Stimulated activated naive CD4-positive, alpha-beta T cell (primary cell): ENCODE data around the gene SPRR2G.
"Not testable (repeated sequence)": the region's sequence is repeated elsewhere in the genome, so short reads cannot be mapped to it uniquely, and the experiment has no call there.

ENCODE experiments used
- DNase-seq, 6 experiments: peaks; one replicate each; lab custom pipeline; 2025; lab: John Stamatoyannopoulos, UW

The SPRR2G gene

GRCh38 chr1:153150846-153151245 lies at the start of gene SPRR2G:
SPRR2G (minus strand) TSS chr1:153150890; CDS start chr1:153150110, 780 bp downstream.
- DNase-seq, result no peak

GRCh38 chr1:153195216-153195615 lies 44.5 kb upstream of the SPRR2G start:
- no peak for DNase-seq

- DNase-seq, result no peak
Measured at GRCh38 chr1:153194331-153195050, 43.8 kb upstream of the SPRR2G start.

GRCh38 chr1:153192697-153193096 lies 42.0 kb upstream of the SPRR2G start:
- DNase-seq, result no peak

- no peak for DNase-seq
Measured at GRCh38 chr1:153190373-153190772, 39.7 kb upstream of the SPRR2G start.

- DNase-seq, result not testable (repeated sequence)
Measured at GRCh38 chr1:153188301-153188700, 37.6 kb upstream of the SPRR2G start.

GRCh38 chr1:153180556-153180955 lies 29.9 kb upstream of the SPRR2G start:
- no peak for DNase-seq

GRCh38 chr1:153178922-153179321 lies 28.2 kb upstream of the SPRR2G start:
- DNase-seq, result no peak

GRCh38 chr1:153174624-153175023 lies 23.9 kb upstream of the SPRR2G start:
- DNase-seq, result no peak

- DNase-seq, result no peak
Measured at GRCh38 chr1:153168686-153169085, 18.0 kb upstream of the SPRR2G start.

- no peak for DNase-seq
Measured at GRCh38 chr1:153155541-153155940, 4.9 kb upstream of the SPRR2G start.

- DNase-seq, result no peak
Measured at GRCh38 chr1:153152481-153152880, 1.8 kb upstream of the SPRR2G start.

- no peak for DNase-seq
Measured at GRCh38 chr1:153141377-153141776, 9.3 kb downstream of the SPRR2G start.

- DNase-seq, result no peak
Measured at GRCh38 chr1:153140484-153140883, 10.2 kb downstream of the SPRR2G start.

GRCh38 chr1:153133743-153134142 lies 16.9 kb downstream of the SPRR2G start:
- DNase-seq, result no peak

- DNase-seq, result no peak
Measured at GRCh38 chr1:153133267-153133666, 17.4 kb downstream of the SPRR2G start.

- DNase-seq, result not testable (repeated sequence)
Measured at GRCh38 chr1:153128688-153129087, 22.0 kb downstream of the SPRR2G start.

- DNase-seq, result no peak
Measured at GRCh38 chr1:153127296-153127695, 23.4 kb downstream of the SPRR2G start.

- DNase-seq, result no peak
Measured at GRCh38 chr1:153125536-153125935, 25.2 kb downstream of the SPRR2G start.

GRCh38 chr1:153123793-153124192 lies 26.9 kb downstream of the SPRR2G start:
- not testable (repeated sequence) for DNase-seq

GRCh38 chr1:153122831-153123421 lies 27.8 kb downstream of the SPRR2G start:
- DNase-seq, result no peak

GRCh38 chr1:153120945-153121344 lies 29.7 kb downstream of the SPRR2G start:
- DNase-seq, result no peak

- no peak for DNase-seq
Measured at GRCh38 chr1:153119491-153119971, 31.2 kb downstream of the SPRR2G start.

- not testable (repeated sequence) for DNase-seq
Measured at GRCh38 chr1:153115264-153115663, 35.4 kb downstream of the SPRR2G start.
